GM19452 (cell line): Measurements from ENCODE around the gene CIROP.

Experiments
- ATAC-seq: cut with Tn5 transposase; IDR thresholded peaks from one replicate; pipeline ENCODE4 v1.9.1; 2021; ENCODE audit not compliant: unreplicated experiment

CIROP gene

GRCh38 chr14:23132970-23133369 is 28.2 kb upstream of the CIROP start:
- no peak for ATAC-seq

GRCh38 chr14:23131482-23131881 is 26.7 kb upstream of the CIROP start:
- ATAC-seq: no peak

- no peak for ATAC-seq
Measured at GRCh38 chr14:23130871-23131270, 26.1 kb upstream of the CIROP start.

GRCh38 chr14:23129759-23130316 is 25.0 kb upstream of the CIROP start:
- ATAC-seq: no peak

GRCh38 chr14:23128969-23129758 is 24.4 kb upstream of the CIROP start:
- no peak for ATAC-seq

GRCh38 chr14:23127861-23128260 is 23.1 kb upstream of the CIROP start:
- ATAC-seq: no peak

- ATAC-seq: no peak
Measured at GRCh38 chr14:23126548-23127278, 21.9 kb upstream of the CIROP start.

- no peak for ATAC-seq
Measured at GRCh38 chr14:23125933-23126524, 21.2 kb upstream of the CIROP start.

- no peak for ATAC-seq
Measured at GRCh38 chr14:23125011-23125410, 20.2 kb upstream of the CIROP start.

- ATAC-seq: no peak
Measured at GRCh38 chr14:23124337-23124954, 19.7 kb upstream of the CIROP start.

GRCh38 chr14:23123419-23123818 is 18.6 kb upstream of the CIROP start:
- ATAC-seq: no peak

GRCh38 chr14:23122086-23122485 is 17.3 kb upstream of the CIROP start:
- ATAC-seq: no peak

- no peak for ATAC-seq
Measured at GRCh38 chr14:23121361-23121771, 16.6 kb upstream of the CIROP start.

GRCh38 chr14:23120541-23121251 is 15.9 kb upstream of the CIROP start:
- ATAC-seq: peak; percentile 62

GRCh38 chr14:23119363-23120327 is 14.9 kb upstream of the CIROP start:
- no peak for ATAC-seq

- no peak for ATAC-seq
Measured at GRCh38 chr14:23118506-23119362, 13.9 kb upstream of the CIROP start, which contains the start of gene CEBPE. TSS of gene CEBPE (minus strand) at chr14:23119255. CDS start at chr14:23119091, 164 bp downstream.

GRCh38 chr14:23117371-23118020 is 12.7 kb upstream of the CIROP start:
- no peak for ATAC-seq

GRCh38 chr14:23115918-23116317 is 11.1 kb upstream of the CIROP start:
- no peak for ATAC-seq
